PC-9 (cell line): ENCODE measurements around the gene NOS1AP. TPM values are rescaled to one million over a fixed set of nuclear protein-coding genes. Genes with fewer than 3 reads are reported as not detected.
A peak's percentile ranks its signal among the peaks of the same experiment; 100 is the strongest.

ENCODE experiments used
- BruUV-seq: library from RNA; stranded (reverse); fragments of 400-500 nt; replicated peaks from 2 replicates; lab custom pipeline; 2021; lab: Mats Ljungman, UMichigan
- CTCF ChIA-PET: fragments of 300-600 bp; sonication (Branson Sonifier 250); formaldehyde crosslinking; loops from one replicate; lab custom pipeline; 2022; ENCODE audit warnings: antibody characterized with exemption; lab: Charles Lee
- POLR2A ChIA-PET: fragments of 300-600 bp; sonication (Branson Sonifier 250); formaldehyde crosslinking; loops from one replicate; lab custom pipeline; 2022; ENCODE audit warnings: antibody characterized with exemption; ENCODE audit not compliant: unreplicated experiment; lab: Charles Lee
- DNase-seq, 2 experiments: peaks; one replicate each; pipeline versions ENCODE4 v3.0.0 to v3.0.0-alpha.2; 2015 to 2022; ENCODE audit warnings: mixed read lengths in 1 of 2
- H2AFZ ChIP-seq: fragments of 200-600 bp; sonication (generic); 2 replicates; pipeline ENCODE4 v1.8.1; 2017; ENCODE audit warnings: antibody characterized with exemption
- H3F3A ChIP-seq: fragments of 200-600 bp; sonication (generic); 2 replicates; pipeline ENCODE4 v1.8.1; 2017; ENCODE audit warnings: antibody characterized with exemption, mild to moderate bottlenecking, low read depth; ENCODE audit not compliant: insufficient read depth
- H3K27ac ChIP-seq: fragments of 200-600 bp; sonication (generic); 2 replicates; pipeline ENCODE4 v1.6.1; 2016; ENCODE audit warnings: mixed run types
- H3K27me3 ChIP-seq: fragments of 200-600 bp; sonication (generic); 2 replicates; pipeline ENCODE4 v1.6.1; 2016; ENCODE audit warnings: low read depth, mixed run types; ENCODE audit not compliant: insufficient read depth
- H3K36me3 ChIP-seq: fragments of 200-600 bp; sonication (generic); 2 replicates; pipeline ENCODE4 v1.6.1; 2016; ENCODE audit warnings: low read depth, mixed run types
- H3K4me1 ChIP-seq: fragments of 200-600 bp; sonication (generic); replicated peaks from 2 replicates; pipeline ENCODE4 v1.6.1; 2016; ENCODE audit warnings: mixed run types; ENCODE audit not compliant: insufficient read depth
- H3K4me2 ChIP-seq: fragments of 200-600 bp; sonication (generic); 2 replicates; pipeline ENCODE4 v1.6.1; 2017; ENCODE audit warnings: mixed run types
- H3K4me3 ChIP-seq: fragments of 200-600 bp; sonication (generic); 2 replicates; pipeline ENCODE4 v1.6.1; 2016; ENCODE audit warnings: mixed run types
- H3K79me2 ChIP-seq: fragments of 200-600 bp; sonication (generic); 2 replicates; pipeline ENCODE4 v1.6.1; 2017; ENCODE audit warnings: low read depth, mixed run types
- H3K9me2 ChIP-seq: fragments of 200-600 bp; sonication (generic); 2 replicates; pipeline ENCODE4 v1.8.1; 2017; ENCODE audit warnings: mild to moderate bottlenecking; ENCODE audit not compliant: insufficient read depth
- H3K9me3 ChIP-seq: fragments of 200-600 bp; sonication (generic); 2 replicates; pipeline ENCODE4 v1.8.1; 2016; ENCODE audit warnings: low read depth; ENCODE audit not compliant: insufficient read depth
- H4K20me1 ChIP-seq: fragments of 200-600 bp; sonication (generic); 2 replicates; pipeline ENCODE4 v1.8.1; 2017; ENCODE audit not compliant: insufficient read depth
- CTCF ChIP-seq: fragments of 200-600 bp; sonication (generic); conservative IDR thresholded peaks from 2 replicates; pipeline ENCODE4 v1.6.1; 2017; ENCODE audit warnings: mixed run types, antibody characterized with exemption, mild to moderate bottlenecking, moderate library complexity
- EZH2 ChIP-seq: fragments of 200-600 bp; sonication (generic); IDR thresholded peaks from 2 replicates; pipeline ENCODE4 v1.8.0; 2017; ENCODE audit warnings: antibody characterized with exemption, low read depth
- intact Hi-C: fragments of 100-400 bp; cut with micrococcal nuclease; formaldehyde crosslinking; loops from one replicate; pipeline ENCODE4 v1.10.0; 2022; ENCODE audit not compliant: unreplicated experiment
- total RNA-seq: library from RNA; stranded (reverse); gene quantifications from 2 replicates; pipeline ENCODE4 v1.2.3, GENCODE V29; 2021

The NOS1AP gene
- total RNA-seq, 1 experiment from 2014 or later, result 9.9 TPM

GRCh38 chr1:162144268-162144667 lies 74.8 kb downstream of the NOS1AP start:
- Histone ChIP-seq H3K4me1 (peaks cover 92% of the 10 kb centered on the region), H3F3A (peaks cover 68% of the 10 kb centered on the region), H3K79me2 (peaks cover 92% of the 10 kb centered on the region), H3K27ac (peak overlapping the region; percentile 96), H3K4me2 (peak overlapping the region; percentile 73), H3K36me3 (no peaks in the 10 kb centered on the region; the same call in 1 of the 2 replicates), H4K20me1 (no peaks in the 10 kb centered on the region), H3K4me3 (peak overlapping the region; percentile 26; the same call in 1 of the 2 replicates), H2AFZ (no peak overlapping the region), H3K27me3 (no peaks in the 10 kb centered on the region), H3K9me2 (no peaks in the 10 kb centered on the region), H3K9me3 (no peaks in the 10 kb centered on the region)
- DNase-seq, result no peak
- ChIA-PET CTCF (no interaction called here), POLR2A (interaction anchor here (0.6 kb wide), 1 partner anchor 17 kb away, joined by 7 read pairs; no protein-coding TSS in a partner anchor)
- no peak for TF ChIP-seq CTCF
- TF ChIP-seq EZH2, result no peak
- no TSS peak for BruUV-seq
- intact Hi-C loops, result no loop called here

GRCh38 chr1:162144853-162145252 lies 75.4 kb downstream of the NOS1AP start:
- intact Hi-C loops, result no loop called here
- peak overlapping the region; percentile 26; the same call in 1 of the 2 replicates for H3K4me3 ChIP-seq
- no peaks in the 10 kb centered on the region for H3K9me2 ChIP-seq
- H3K9me3 ChIP-seq, result 0 out of 2 replicates have a peak, but pooled peaks cover under 1% of the 10 kb centered on the region
- peaks cover 89% of the 10 kb centered on the region for H3K4me1 ChIP-seq
- H3K36me3 ChIP-seq, result no peaks in the 10 kb centered on the region; the same call in 1 of the 2 replicates
- H3K4me2 ChIP-seq, result peak overlapping the region; percentile 73
- ChIA-PET POLR2A (no interaction called here), CTCF (no interaction called here)
- no peak overlapping the region for H2AFZ ChIP-seq
- peaks cover 91% of the 10 kb centered on the region for H3K79me2 ChIP-seq
- no peaks in the 10 kb centered on the region for H3K27me3 ChIP-seq
- peak in 1 of 2 experiments; percentile 89 for DNase-seq
- no TSS peak for BruUV-seq
- H3K27ac ChIP-seq, result peak overlapping the region; percentile 96
- no peaks in the 10 kb centered on the region for H4K20me1 ChIP-seq
- peaks cover 62% of the 10 kb centered on the region for H3F3A ChIP-seq
- TF ChIP-seq CTCF, result no peak
- no peak for TF ChIP-seq EZH2

- Histone ChIP-seq H3K27ac (peak overlapping the region; percentile 96), H3K4me1 (peaks cover 83% of the 10 kb centered on the region), H4K20me1 (no peaks in the 10 kb centered on the region), H3K9me3 (peaks cover 6% of the 10 kb centered on the region; the same call in 1 of the 2 replicates), H2AFZ (no peak overlapping the region), H3K27me3 (no peaks in the 10 kb centered on the region), H3K4me2 (peak overlapping the region; percentile 73), H3K79me2 (peaks cover 91% of the 10 kb centered on the region), H3K36me3 (no peaks in the 10 kb centered on the region; the same call in 1 of the 2 replicates), H3K4me3 (peak overlapping the region; percentile 37; the same call in 1 of the 2 replicates), H3K9me2 (no peaks in the 10 kb centered on the region), H3F3A (peaks cover 62% of the 10 kb centered on the region)
- BruUV-seq, result no TSS peak
- intact Hi-C loops, result no loop called here
- no peak for TF ChIP-seq CTCF
- TF ChIP-seq EZH2, result no peak
- ChIA-PET CTCF (no interaction called here), POLR2A (no interaction called here)
- DNase-seq, result peak in 1 of 2 experiments; percentile 80
Observed at GRCh38 chr1:162145280-162145965, 75.9 kb downstream of the NOS1AP start.
